Ammon's horn (tissue), 1 donor: ENCODE results near the gene MYO16.
"Not testable (repeated sequence)": the region's sequence is repeated elsewhere in the genome, so short reads cannot be mapped to it uniquely, and the experiment has no call there.

Experiments used
- DNase-seq: peaks from one replicate; pipeline ENCODE4 v3.0.0-alpha.2; 2016; ENCODE audit warnings: low spot score

Gene MYO16

DNA sequence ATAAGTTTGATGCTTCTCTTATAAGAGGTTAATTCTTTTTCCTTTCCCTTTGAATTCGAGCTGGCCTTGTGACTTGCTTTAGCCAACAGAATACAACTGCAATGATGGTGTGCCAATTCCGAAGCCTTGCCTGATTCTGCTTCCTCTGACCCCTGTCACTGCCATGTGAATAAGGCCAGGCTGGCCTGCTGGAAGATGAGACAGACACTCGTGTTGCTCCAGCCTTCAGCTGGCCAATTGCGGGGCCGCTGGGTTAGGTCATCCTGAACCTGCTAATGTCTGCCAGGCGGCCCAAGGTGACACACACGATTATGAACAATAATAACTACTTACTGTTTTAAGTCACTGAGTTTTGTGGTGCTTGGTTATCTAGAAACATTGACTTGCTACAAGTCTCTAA is 352.0 kb downstream of the MYO16 start:
- no peak for DNase-seq

DNA sequence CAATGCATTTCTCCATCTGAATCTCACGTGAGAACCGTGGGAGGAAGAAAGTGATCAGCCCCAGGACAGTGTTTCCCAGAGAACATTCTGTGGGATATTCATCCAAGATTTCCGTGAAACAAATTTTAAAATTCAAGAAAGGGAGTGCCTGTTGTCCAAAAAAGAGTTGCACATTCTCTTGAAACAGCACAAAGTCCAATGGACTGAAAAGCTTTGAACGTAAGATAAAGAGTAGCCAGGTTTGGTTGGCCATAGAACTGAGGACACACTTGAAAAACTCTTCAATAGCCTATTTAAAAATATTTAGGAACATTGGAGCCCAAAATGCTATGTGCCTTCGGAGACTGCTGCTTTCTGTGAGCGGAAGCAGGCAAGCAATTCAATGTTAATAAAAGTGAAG is 353.9 kb downstream of the MYO16 start:
- no peak for DNase-seq

DNA sequence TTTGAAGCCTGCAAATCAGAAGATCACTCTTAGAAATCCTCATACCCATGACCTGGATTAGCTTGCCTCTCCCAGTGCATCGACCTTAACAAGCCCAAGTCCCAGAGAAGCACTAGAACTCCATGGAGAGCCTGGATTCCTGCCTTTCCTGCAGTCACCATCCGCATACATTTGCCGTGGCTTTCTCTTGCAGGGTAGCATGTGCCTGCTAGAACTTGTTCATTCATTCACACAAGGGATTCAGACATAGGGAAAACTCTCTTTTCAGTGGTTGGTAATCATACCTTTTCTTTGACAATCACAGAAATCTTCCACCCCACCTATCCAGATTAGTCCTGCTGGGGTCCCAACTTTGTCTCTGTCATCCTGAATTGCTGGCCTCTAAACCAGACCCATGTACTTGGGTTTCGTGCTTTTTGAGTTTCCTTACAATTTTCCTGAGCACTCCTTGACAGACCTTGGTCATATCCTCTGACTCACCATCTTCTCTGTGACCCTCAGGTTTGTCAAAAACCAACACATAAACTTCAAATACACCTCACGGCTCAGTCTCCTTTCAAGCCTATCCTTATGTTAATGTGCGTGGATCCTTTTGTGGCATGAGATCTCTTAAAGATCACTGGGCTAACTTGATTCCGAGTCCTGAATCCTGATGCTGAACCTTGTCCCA is 355.0 kb downstream of the MYO16 start:
- DNase-seq, result no peak

- DNase-seq, result no peak
Observed at GRCh38 chr13:108985166-108985565, 355.8 kb downstream of the MYO16 start.

DNA sequence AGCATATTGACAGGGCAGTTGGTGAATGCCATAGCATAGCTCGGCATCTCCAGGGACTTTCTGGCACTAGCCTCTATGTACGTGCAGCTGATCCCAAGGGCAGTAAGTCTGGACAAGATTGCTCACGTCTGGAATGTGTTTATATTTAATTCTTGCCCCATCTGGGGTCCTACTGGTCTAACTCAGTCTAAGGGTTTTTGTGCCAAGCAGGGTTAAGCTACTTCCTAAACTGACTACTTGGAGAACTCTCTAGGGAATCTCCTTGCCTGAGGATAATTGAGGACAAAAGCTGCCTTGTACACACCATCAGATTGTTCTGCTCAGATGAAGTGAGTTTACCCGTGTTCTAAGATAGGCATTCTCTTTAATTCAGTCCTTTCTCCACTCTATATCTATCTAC is 358.1 kb downstream of the MYO16 start:
- DNase-seq, result no peak

DNA sequence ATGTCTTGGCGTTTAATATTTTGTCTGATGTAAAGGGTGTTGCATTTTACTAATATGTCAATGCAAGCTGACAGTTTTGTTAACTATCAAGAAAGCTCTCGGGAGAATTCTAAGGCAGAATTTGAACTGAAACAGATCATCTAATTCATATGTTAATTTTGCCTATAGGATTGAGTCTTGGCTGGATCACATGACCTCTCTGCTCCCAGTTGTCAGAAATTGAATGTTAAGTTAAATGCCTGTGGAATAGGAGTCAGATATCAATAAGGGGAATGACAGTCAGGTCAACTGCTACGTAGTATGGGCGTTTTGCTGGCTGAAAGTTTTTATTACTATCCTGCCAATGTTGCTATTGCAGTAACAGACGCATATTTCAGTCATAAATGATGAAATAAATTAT is 358.5 kb downstream of the MYO16 start:
- no peak for DNase-seq

DNA sequence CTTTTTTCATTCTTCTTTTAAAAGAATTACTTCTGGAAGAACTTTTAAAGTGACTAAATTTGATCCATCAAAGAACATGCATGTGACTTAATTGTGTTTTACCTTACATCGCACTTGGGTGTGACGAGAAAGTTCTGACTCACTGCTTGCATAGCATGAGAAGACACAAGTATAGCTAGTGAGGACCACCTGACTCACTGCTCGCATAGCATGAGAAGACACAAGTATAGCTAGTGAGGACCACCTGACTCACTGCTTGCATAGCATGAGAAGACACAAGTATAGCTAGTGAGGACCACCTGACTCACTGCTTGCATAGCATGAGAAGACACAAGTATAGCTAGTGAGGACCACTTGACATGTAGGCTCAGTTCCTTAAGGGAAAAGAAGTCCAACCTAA is 362.0 kb downstream of the MYO16 start:
- DNase-seq, result not testable (repeated sequence)

GRCh38 chr13:108993346-108993745 is 363.9 kb downstream of the MYO16 start:
- DNase-seq, result no peak

GRCh38 chr13:108996430-108996829 is 367.0 kb downstream of the MYO16 start:
- DNase-seq, result no peak

- no peak for DNase-seq
Observed at GRCh38 chr13:109000207-109000606, 370.8 kb downstream of the MYO16 start.

DNA sequence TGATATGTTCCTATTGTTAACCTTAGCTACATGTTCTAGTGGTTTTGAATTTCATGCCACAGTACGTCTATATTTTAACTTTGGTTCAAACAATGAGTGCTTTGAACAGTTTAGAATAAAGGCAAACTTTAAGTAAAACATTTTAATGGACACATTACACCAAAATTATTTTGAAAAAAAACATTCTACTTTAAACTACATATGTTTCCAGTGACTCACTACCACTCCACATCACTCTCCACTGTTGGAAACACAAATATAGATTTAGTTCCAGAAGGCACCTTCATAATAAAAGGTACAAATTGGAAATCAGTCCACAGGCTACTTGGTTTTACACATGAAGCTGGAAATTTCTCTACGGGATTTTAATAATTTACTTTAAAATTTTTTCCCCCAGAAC is 373.5 kb downstream of the MYO16 start:
- no peak for DNase-seq

GRCh38 chr13:109007946-109008345 is 378.5 kb downstream of the MYO16 start:
- DNase-seq, result no peak

- no peak for DNase-seq
Observed at GRCh38 chr13:109009756-109010155, 380.3 kb downstream of the MYO16 start.

DNA sequence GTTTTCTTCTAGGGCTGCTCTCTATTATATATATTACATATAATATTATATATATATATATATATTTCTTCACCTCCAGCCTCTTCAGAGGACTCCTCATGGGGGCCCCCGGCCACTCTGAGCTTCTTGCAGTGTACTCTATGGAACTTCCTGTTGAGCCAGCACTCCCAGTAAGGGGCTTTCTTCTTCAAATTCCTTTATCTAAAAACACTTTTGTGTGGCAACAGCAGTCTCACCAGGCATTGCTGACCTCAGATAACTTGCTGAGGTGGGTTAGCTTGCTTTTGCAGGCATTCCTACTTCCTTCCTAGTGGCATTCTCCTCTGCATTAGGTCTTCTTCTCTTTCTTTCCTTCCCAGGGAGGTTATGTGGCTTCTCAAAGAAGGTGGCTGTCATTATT is 381.5 kb downstream of the MYO16 start:
- DNase-seq, result no peak

DNA sequence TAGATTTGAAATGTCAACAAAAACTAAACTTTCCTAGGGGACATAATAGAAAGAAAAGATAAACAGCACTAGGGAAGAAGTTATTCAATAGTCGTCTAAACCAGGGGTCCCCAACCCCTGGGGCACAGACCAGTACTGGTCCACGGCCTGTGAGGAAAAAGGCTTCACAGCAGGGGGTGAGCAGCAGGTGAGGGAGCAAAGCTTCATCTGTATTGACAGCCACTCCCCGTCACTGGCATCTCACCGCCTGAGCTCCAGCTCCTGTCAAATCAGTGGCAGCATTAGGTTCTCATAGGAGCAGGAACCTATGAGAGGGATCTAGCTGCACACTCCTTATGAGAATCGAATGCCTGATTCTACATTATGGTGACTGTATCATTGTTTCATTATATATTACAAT is 382.7 kb downstream of the MYO16 start:
- DNase-seq, result no peak

DNA sequence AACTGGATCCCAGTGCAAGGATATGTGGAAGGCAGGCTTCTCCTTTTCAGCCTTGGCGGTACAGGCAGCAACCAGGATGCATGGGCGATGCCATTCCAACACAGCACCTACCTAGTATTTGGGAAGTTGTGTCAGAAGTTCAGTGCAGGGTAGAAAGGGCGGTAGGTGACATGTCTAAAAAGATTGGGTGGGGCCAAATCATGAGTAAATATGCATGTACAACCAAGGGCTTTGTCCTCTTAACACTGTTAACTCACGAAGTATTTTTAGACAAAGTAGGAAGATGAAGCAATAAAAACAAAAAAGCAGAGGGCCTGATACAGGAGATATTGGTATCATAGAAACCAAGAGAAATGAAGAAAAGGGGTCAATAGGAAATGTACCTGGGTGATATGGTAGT is 392.1 kb downstream of the MYO16 start:
- no peak for DNase-seq

- DNase-seq, result no peak
Observed at GRCh38 chr13:109024611-109025010, 395.2 kb downstream of the MYO16 start.

DNA sequence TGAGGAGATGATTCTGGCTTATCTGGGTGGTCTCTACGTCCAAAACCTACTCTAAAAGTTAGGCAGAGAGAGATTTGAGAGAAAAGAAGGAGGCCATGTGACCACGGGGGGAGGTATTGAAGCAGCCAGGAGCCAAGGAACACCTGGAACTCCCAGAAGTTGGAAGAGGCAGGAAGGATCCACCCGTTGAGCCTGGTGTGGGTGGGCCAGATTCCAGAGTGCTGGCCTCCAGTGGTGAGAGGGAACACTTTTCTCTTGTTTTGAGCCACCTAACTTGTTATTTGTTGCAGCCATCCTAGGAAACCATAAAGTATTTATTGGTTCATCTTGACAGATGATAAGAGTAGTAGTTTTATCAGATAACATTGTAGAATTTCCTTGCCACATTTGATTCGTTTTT is 396.9 kb downstream of the MYO16 start:
- no peak for DNase-seq

- no peak for DNase-seq
Observed at GRCh38 chr13:109028624-109029023, 399.2 kb downstream of the MYO16 start.

GRCh38 chr13:109033090-109033489 is 403.7 kb downstream of the MYO16 start:
- DNase-seq, result no peak

DNA sequence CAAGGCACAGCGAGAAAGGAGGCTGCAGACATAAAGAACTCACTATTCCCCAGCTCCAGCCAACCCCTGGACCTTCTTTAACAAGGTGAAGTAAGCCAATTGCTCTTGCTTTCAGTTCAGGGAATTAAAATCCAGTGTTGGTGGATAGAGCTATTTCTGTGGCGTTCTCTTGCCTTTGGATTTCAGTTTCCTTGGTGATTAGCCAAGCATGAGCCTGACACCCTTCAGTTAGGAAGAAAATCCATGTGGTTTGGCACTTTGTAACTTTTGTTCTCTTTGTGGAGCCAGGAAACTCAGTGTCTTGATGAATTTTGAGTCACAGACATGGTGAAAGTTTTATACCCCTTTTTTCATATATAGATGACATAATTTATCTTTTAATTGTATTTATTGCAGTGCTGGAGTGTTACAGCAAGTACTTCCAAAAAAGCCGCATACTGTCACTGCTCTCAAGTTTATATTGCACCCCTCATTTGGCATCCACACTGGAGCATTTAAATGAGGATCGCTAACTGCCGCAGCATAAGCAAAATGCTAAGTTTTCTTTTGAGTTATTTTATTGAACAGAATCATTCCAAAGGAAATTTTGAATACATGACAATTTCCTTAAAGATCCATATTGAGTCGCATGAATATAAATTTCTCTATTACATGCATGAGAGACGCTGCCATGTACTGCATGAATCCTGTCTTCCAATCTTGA is 406.8 kb downstream of the MYO16 start:
- DNase-seq, result peak; percentile 57

DNA sequence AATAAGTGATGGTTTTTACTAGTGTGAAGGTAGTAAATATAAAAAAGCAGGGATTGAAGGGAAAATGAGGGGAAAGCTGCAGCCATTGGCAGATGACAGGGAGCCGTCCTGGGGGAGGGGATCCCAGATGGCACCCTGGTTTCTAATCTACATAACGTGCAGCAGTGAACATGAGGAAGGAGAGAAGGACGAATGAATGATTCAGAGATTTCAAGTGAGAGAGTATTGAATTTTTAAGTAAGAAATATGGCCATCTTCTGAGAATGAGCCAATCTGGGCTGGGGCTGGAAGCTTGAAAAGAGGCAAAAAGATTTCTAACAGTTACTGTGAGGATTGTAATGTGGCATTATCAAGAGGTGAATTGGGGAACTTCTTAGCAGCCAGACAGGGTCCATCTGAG is 414.2 kb downstream of the MYO16 start:
- DNase-seq, result no peak

GRCh38 chr13:109055850-109056249 is 426.4 kb downstream of the MYO16 start:
- no peak for DNase-seq

GRCh38 chr13:109058087-109058486 is 428.7 kb downstream of the MYO16 start:
- DNase-seq, result no peak
